ENCODE data around the gene SLC26A2.
"Not testable (repeated sequence)": the region's sequence is repeated elsewhere in the genome, so short reads cannot be mapped to it uniquely, and the experiment has no call there.

SLC26A2 gene

GRCh38 chr5:150001660-150002486 is 41.3 kb downstream of the SLC26A2 start:
- DNase-seq (ENCODE audit: low read depth) = peak; percentile 45

- no peak for DNase-seq (ENCODE audit: low read depth)
Measured at GRCh38 chr5:150006318-150006717, 45.8 kb downstream of the SLC26A2 start.

- DNase-seq (ENCODE audit: low read depth) = no peak
Measured at GRCh38 chr5:150007050-150007449, 46.5 kb downstream of the SLC26A2 start.

GRCh38 chr5:150009671-150010387 is 49.3 kb downstream of the SLC26A2 start:
- no peak for DNase-seq (ENCODE audit: low read depth)

GRCh38 chr5:150013931-150014330 is 53.4 kb downstream of the SLC26A2 start:
- no peak for DNase-seq (ENCODE audit: low read depth)

GRCh38 chr5:150014456-150014855 is 53.9 kb downstream of the SLC26A2 start:
- no peak for DNase-seq (ENCODE audit: low read depth)

GRCh38 chr5:150015415-150015814 is 54.9 kb downstream of the SLC26A2 start:
- DNase-seq (ENCODE audit: low read depth) = no peak

GRCh38 chr5:150016537-150016936 is 56.0 kb downstream of the SLC26A2 start:
- no peak for DNase-seq (ENCODE audit: low read depth)

GRCh38 chr5:150017226-150018005 is 56.9 kb downstream of the SLC26A2 start:
- no peak for DNase-seq (ENCODE audit: low read depth)

GRCh38 chr5:150020249-150020648 is 59.7 kb downstream of the SLC26A2 start:
- no peak for DNase-seq (ENCODE audit: low read depth)

GRCh38 chr5:150021491-150022157 is 61.1 kb downstream of the SLC26A2 start:
- no peak for DNase-seq (ENCODE audit: low read depth)

GRCh38 chr5:150022158-150022531 is 61.6 kb downstream of the SLC26A2 start:
- DNase-seq (ENCODE audit: low read depth) = no peak

GRCh38 chr5:150022681-150023080 is 62.1 kb downstream of the SLC26A2 start:
- DNase-seq (ENCODE audit: low read depth) = no peak

- DNase-seq (ENCODE audit: low read depth) = no peak
Measured at GRCh38 chr5:150023136-150023535, 62.6 kb downstream of the SLC26A2 start.

GRCh38 chr5:150024346-150024984 is 63.9 kb downstream of the SLC26A2 start:
- DNase-seq (ENCODE audit: low read depth) = no peak

- DNase-seq (ENCODE audit: low read depth) = no peak
Measured at GRCh38 chr5:150026682-150027172, 66.2 kb downstream of the SLC26A2 start.

GRCh38 chr5:150028047-150028446 is 67.5 kb downstream of the SLC26A2 start:
- not testable (repeated sequence) for DNase-seq (ENCODE audit: low read depth)

- DNase-seq (ENCODE audit: low read depth) = no peak
Measured at GRCh38 chr5:150033334-150033733, 72.8 kb downstream of the SLC26A2 start.

- no peak for DNase-seq (ENCODE audit: low read depth)
Measured at GRCh38 chr5:150034662-150035061, 74.1 kb downstream of the SLC26A2 start.

- no peak for DNase-seq (ENCODE audit: low read depth)
Measured at GRCh38 chr5:150035139-150035895, 74.8 kb downstream of the SLC26A2 start.

- DNase-seq (ENCODE audit: low read depth) = no peak
Measured at GRCh38 chr5:150036513-150036912, 76.0 kb downstream of the SLC26A2 start.

Data from T follicular helper cell (primary cell).